ENCODE measurements around the gene EXOC2. TPM values are rescaled to one million over a fixed set of nuclear protein-coding genes. Genes with fewer than 3 reads are reported as not detected.

The EXOC2 gene
- total and polyA plus RNA-seq, 2 donors (not counting 1 experiment from before 2014, with no cell fraction given), result 12.2 to 45.0 TPM

- ATAC-seq (ENCODE audit: low read depth) (no peak), DNase-seq (no peak)
- Histone ChIP-seq H3K79me2 (ENCODE audit: control insufficient read depth, insufficient read depth, low read length) (no peaks in the 10 kb centered on the region), H3K36me3 (replicated peaks in 1 of 2; ENCODE audit: control extremely low read depth in 1 of 2, control insufficient read depth in 1 of 2, extremely low read depth in 1 of 2, insufficient read depth in 2 of 2, low read length in 1 of 2) (no peaks in the 10 kb centered on the region), H3K27me3 (replicated peaks in 1 of 4; ENCODE audit: control extremely low read depth in 1 of 4, control insufficient read depth in 3 of 4, insufficient read depth in 4 of 4, low read length in 3 of 4) (no peaks in the 10 kb centered on the region), H3K4me3 (ENCODE audit: control extremely low read depth in 1 of 5, extremely low read depth in 1 of 5, insufficient read depth in 1 of 5, low read depth in 2 of 5, low read length in 4 of 5) (no peak overlapping the region), H3K4me2 (replicated peaks; ENCODE audit: low read depth, low read length, poor library complexity, severe bottlenecking) (no peak overlapping the region), H3K9ac (ENCODE audit: low read length) (no peak overlapping the region), H2AFZ (ENCODE audit: insufficient read depth, low read depth, low read length, poor library complexity, severe bottlenecking) (no peak overlapping the region), H3K27ac (ENCODE audit: low read length in 2 of 2) (no peak overlapping the region), H4K20me1 (ENCODE audit: control insufficient read depth, insufficient read depth, low read length, poor library complexity, severe bottlenecking) (no peaks in the 10 kb centered on the region), H3K4me1 (ENCODE audit: control insufficient read depth in 2 of 2, insufficient read depth in 2 of 2, low read length in 2 of 2) (peaks cover 12 to 14% of the 10 kb centered on the region in 2 donors), H3K9me3 (ENCODE audit: control extremely low read depth in 1 of 3, control insufficient read depth in 2 of 3, insufficient read depth in 1 of 3, low read length in 2 of 3) (no peaks in the 10 kb centered on the region)
- TF ChIP-seq EZH2 (IDR thresholded peaks at IDR 0.05; ENCODE audit: borderline replicate concordance, insufficient read depth, low read depth, low read length, poor library complexity, severe bottlenecking) (no peak), CTCF (IDR thresholded peaks at IDR 0.05) (no peak)
- peak overlapping the region; percentile 99 for H3K4me3 Mint-ChIP-seq
- peaks cover 15% of the 10 kb centered on the region for H3K4me1 Mint-ChIP-seq
- no peaks in the 10 kb centered on the region for H3K9me3 Mint-ChIP-seq (ENCODE audit: insufficient read depth)
- no peak overlapping the region for H3K27ac Mint-ChIP-seq
- CTCF ChIA-PET, result interaction anchor here (1.1 to 4.4 kb wide), 3 partner anchors 11 to 22 kb away, joined by 3 to 18 read pairs (median 9); no protein-coding TSS in a partner anchor
- POLR2A ChIA-PET, result no interaction called here
- H3K27me3 Mint-ChIP-seq, result peaks cover 5% of the 10 kb centered on the region
- intact Hi-C loops (cut with micrococcal nuclease), result no loop called here
- WGBS (ENCODE audit: insufficient coverage), result no CpG with 5 or more reads among the region's 3 CpGs
Observed at GRCh38 chr6:709471-710056, 16.6 kb upstream of the EXOC2 start.

- no peak overlapping the region for H3K4me3 ChIP-seq (ENCODE audit: control extremely low read depth in 1 of 5, extremely low read depth in 1 of 5, insufficient read depth in 1 of 5, low read depth in 2 of 5, low read length in 4 of 5)
- ATAC-seq (ENCODE audit: low read depth), result no peak
- no peaks in the 10 kb centered on the region for H3K9me3 Mint-ChIP-seq (ENCODE audit: insufficient read depth)
- peaks cover 15% of the 10 kb centered on the region for H3K4me1 Mint-ChIP-seq
- H3K9ac ChIP-seq (ENCODE audit: low read length), result no peak overlapping the region
- no peaks in the 10 kb centered on the region for H3K9me3 ChIP-seq (ENCODE audit: control extremely low read depth in 1 of 3, control insufficient read depth in 2 of 3, insufficient read depth in 1 of 3, low read length in 2 of 3)
- intact Hi-C loops (cut with micrococcal nuclease), result no loop called here
- POLR2A ChIA-PET, result no interaction called here
- no peaks in the 10 kb centered on the region for H3K27me3 ChIP-seq (replicated peaks in 1 of 4; ENCODE audit: control extremely low read depth in 1 of 4, control insufficient read depth in 3 of 4, insufficient read depth in 4 of 4, low read length in 3 of 4)
- CTCF ChIA-PET, result interaction anchor here (4.4 kb wide), 1 partner anchor 14 kb away, joined by 18 read pairs; no protein-coding TSS in a partner anchor
- TF ChIP-seq EZH2 (IDR thresholded peaks at IDR 0.05; ENCODE audit: borderline replicate concordance, insufficient read depth, low read depth, low read length, poor library complexity, severe bottlenecking) (no peak), CTCF (IDR thresholded peaks at IDR 0.05) (no peak)
- no peaks in the 10 kb centered on the region for H3K79me2 ChIP-seq (ENCODE audit: control insufficient read depth, insufficient read depth, low read length)
- DNase-seq, result no peak
- H3K27me3 Mint-ChIP-seq, result peaks cover 5% of the 10 kb centered on the region
- H3K4me3 Mint-ChIP-seq, result no peak overlapping the region
- no peaks in the 10 kb centered on the region for H3K36me3 ChIP-seq (replicated peaks in 1 of 2; ENCODE audit: control extremely low read depth in 1 of 2, control insufficient read depth in 1 of 2, extremely low read depth in 1 of 2, insufficient read depth in 2 of 2, low read length in 1 of 2)
- no peak overlapping the region for H3K27ac ChIP-seq (ENCODE audit: low read length in 2 of 2)
- no peak overlapping the region for H2AFZ ChIP-seq (ENCODE audit: insufficient read depth, low read depth, low read length, poor library complexity, severe bottlenecking)
- WGBS (ENCODE audit: insufficient coverage), result 96% methylated on average over 4 of the region's 6 CpGs
- H3K4me2 ChIP-seq (replicated peaks; ENCODE audit: low read depth, low read length, poor library complexity, severe bottlenecking), result no peak overlapping the region
- no peaks in the 10 kb centered on the region for H4K20me1 ChIP-seq (ENCODE audit: control insufficient read depth, insufficient read depth, low read length, poor library complexity, severe bottlenecking)
- H3K27ac Mint-ChIP-seq, result no peak overlapping the region
- peaks cover 12 to 14% of the 10 kb centered on the region in 2 donors for H3K4me1 ChIP-seq (ENCODE audit: control insufficient read depth in 2 of 2, insufficient read depth in 2 of 2, low read length in 2 of 2)
Observed at GRCh38 chr6:708237-708598, 15.3 kb upstream of the EXOC2 start.

Data from B cell (primary cell).